ENCODE results near the gene IDH3A. TPM values are rescaled to one million over a fixed set of nuclear protein-coding genes. Genes with fewer than 3 reads are reported as not detected.

Gene IDH3A
- total RNA-seq, 2 experiments from 2014 or later, result 47.0 to 140 TPM

GRCh38 chr15:78101423-78102105, 47.6 kb upstream of the IDH3A start:
- no peaks in the 10 kb centered on the region for H4K20me1 ChIP-seq (ENCODE audit: insufficient read depth, low read length)
- H2AFZ ChIP-seq (ENCODE audit: low read length), result no peak overlapping the region
- POLR2A ChIA-PET, result interaction anchor here (0.6 kb wide), 1 partner anchor 263 kb away, joined by 5 read pairs; no protein-coding TSS in a partner anchor
- TF ChIP-seq EZH2phosphoT487 (IDR thresholded peaks at IDR 0.05; ENCODE audit: borderline replicate concordance, low read depth, low read length), result no peak
- TF ChIP-seq, protein P1, sequence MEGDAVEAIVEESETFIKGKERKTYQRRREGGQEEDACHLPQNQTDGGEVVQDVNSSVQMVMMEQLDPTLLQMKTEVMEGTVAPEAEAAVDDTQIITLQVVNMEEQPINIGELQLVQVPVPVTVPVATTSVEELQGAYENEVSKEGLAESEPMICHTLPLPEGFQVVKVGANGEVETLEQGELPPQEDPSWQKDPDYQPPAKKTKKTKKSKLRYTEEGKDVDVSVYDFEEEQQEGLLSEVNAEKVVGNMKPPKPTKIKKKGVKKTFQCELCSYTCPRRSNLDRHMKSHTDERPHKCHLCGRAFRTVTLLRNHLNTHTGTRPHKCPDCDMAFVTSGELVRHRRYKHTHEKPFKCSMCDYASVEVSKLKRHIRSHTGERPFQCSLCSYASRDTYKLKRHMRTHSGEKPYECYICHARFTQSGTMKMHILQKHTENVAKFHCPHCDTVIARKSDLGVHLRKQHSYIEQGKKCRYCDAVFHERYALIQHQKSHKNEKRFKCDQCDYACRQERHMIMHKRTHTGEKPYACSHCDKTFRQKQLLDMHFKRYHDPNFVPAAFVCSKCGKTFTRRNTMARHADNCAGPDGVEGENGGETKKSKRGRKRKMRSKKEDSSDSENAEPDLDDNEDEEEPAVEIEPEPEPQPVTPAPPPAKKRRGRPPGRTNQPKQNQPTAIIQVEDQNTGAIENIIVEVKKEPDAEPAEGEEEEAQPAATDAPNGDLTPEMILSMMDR (conservative IDR thresholded peaks at IDR 0.05; ENCODE audit: low read length), result no peak
- no peaks in the 10 kb centered on the region for H3K36me3 ChIP-seq (ENCODE audit: insufficient read depth, low read length)
- H3K9me2 ChIP-seq (ENCODE audit: insufficient read depth, low read length), result no peaks in the 10 kb centered on the region
- intact Hi-C loops (cut with micrococcal nuclease; ENCODE audit: unreplicated experiment), result no loop called here
- H3K9me3 ChIP-seq (ENCODE audit: low read length), result no peaks in the 10 kb centered on the region
- no peak overlapping the region for H3K4me2 ChIP-seq (ENCODE audit: low read length)
- no peaks in the 10 kb centered on the region for H3K79me2 ChIP-seq (ENCODE audit: insufficient read depth, low read depth, low read length)
- CTCF ChIA-PET (ENCODE audit: unreplicated experiment), result no interaction called here
- H3K27ac ChIP-seq (ENCODE audit: low read depth, low read length, poor library complexity, severe bottlenecking), result no peak overlapping the region
- no peak for DNase-seq (ENCODE audit: low spot score)
- no peak overlapping the region for H3K4me3 ChIP-seq (ENCODE audit: low read depth, low read length, poor library complexity, severe bottlenecking)
- no TSS peak for BruUV-seq (replicated peaks)
- no peaks in the 10 kb centered on the region for H3K4me1 ChIP-seq (ENCODE audit: insufficient read depth, low read length, poor library complexity, severe bottlenecking)

DNA sequence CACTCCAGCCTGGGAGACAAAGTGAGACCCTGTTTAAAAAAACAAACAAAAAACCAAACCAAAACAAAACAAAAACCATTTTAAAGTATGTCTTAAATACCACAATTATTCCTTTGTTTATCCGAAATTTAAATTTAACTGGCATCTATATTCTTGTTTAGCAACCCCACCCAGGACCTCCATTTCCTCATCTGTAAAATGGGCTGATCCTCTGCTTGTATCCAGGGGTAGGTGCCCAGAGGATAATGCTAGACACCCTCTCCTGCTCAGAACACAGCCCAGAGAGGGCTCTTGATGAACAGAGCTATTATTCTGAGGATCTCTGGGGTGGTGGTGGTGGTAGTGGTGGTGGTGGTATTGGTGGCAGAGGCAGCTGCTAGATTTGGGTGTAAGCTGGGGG, 47.0 kb upstream of the IDH3A start:
- intact Hi-C loops (cut with micrococcal nuclease; ENCODE audit: unreplicated experiment), result no loop called here
- H3K79me2 ChIP-seq (ENCODE audit: insufficient read depth, low read depth, low read length), result no peaks in the 10 kb centered on the region
- BruUV-seq (replicated peaks), result no TSS peak
- ChIA-PET CTCF (ENCODE audit: unreplicated experiment) (no interaction called here), POLR2A (interaction anchor here (0.6 kb wide), 1 partner anchor 262 kb away, joined by 5 read pairs; no protein-coding TSS in a partner anchor)
- H3K9me3 ChIP-seq (ENCODE audit: low read length), result no peaks in the 10 kb centered on the region
- no peaks in the 10 kb centered on the region for H4K20me1 ChIP-seq (ENCODE audit: insufficient read depth, low read length)
- H3K4me1 ChIP-seq (ENCODE audit: insufficient read depth, low read length, poor library complexity, severe bottlenecking), result no peaks in the 10 kb centered on the region
- H3K9me2 ChIP-seq (ENCODE audit: insufficient read depth, low read length), result no peaks in the 10 kb centered on the region
- TF ChIP-seq, protein P1 (conservative IDR thresholded peaks at IDR 0.05; ENCODE audit: low read length), result no peak
- no peak for TF ChIP-seq EZH2phosphoT487 (IDR thresholded peaks at IDR 0.05; ENCODE audit: borderline replicate concordance, low read depth, low read length)
- DNase-seq (ENCODE audit: low spot score), result no peak
- no peak overlapping the region for H2AFZ ChIP-seq (ENCODE audit: low read length)
- no peak overlapping the region for H3K4me2 ChIP-seq (ENCODE audit: low read length)
- H3K4me3 ChIP-seq (ENCODE audit: low read depth, low read length, poor library complexity, severe bottlenecking), result no peak overlapping the region
- H3K27ac ChIP-seq (ENCODE audit: low read depth, low read length, poor library complexity, severe bottlenecking), result no peak overlapping the region
- no peaks in the 10 kb centered on the region for H3K36me3 ChIP-seq (ENCODE audit: insufficient read depth, low read length)

- no peaks in the 10 kb centered on the region for H3K9me3 ChIP-seq (ENCODE audit: low read length)
- DNase-seq (ENCODE audit: low spot score), result no peak
- CTCF ChIA-PET (ENCODE audit: unreplicated experiment), result no interaction called here
- POLR2A ChIA-PET, result no interaction called here
- no peaks in the 10 kb centered on the region for H4K20me1 ChIP-seq (ENCODE audit: insufficient read depth, low read length)
- H3K36me3 ChIP-seq (ENCODE audit: insufficient read depth, low read length), result no peaks in the 10 kb centered on the region
- no peak overlapping the region for H3K27ac ChIP-seq (ENCODE audit: low read depth, low read length, poor library complexity, severe bottlenecking)
- no peaks in the 10 kb centered on the region for H3K79me2 ChIP-seq (ENCODE audit: insufficient read depth, low read depth, low read length)
- BruUV-seq (replicated peaks), result no TSS peak
- TF ChIP-seq, protein P1 (conservative IDR thresholded peaks at IDR 0.05; ENCODE audit: low read length), result no peak
- no peak for TF ChIP-seq EZH2phosphoT487 (IDR thresholded peaks at IDR 0.05; ENCODE audit: borderline replicate concordance, low read depth, low read length)
- H3K4me2 ChIP-seq (ENCODE audit: low read length), result no peak overlapping the region
- no peak overlapping the region for H2AFZ ChIP-seq (ENCODE audit: low read length)
- intact Hi-C loops (cut with micrococcal nuclease; ENCODE audit: unreplicated experiment), result no loop called here
- no peak overlapping the region for H3K4me3 ChIP-seq (ENCODE audit: low read depth, low read length, poor library complexity, severe bottlenecking)
- H3K9me2 ChIP-seq (ENCODE audit: insufficient read depth, low read length), result no peaks in the 10 kb centered on the region
- H3K4me1 ChIP-seq (ENCODE audit: insufficient read depth, low read length, poor library complexity, severe bottlenecking), result no peaks in the 10 kb centered on the region
These were observed 46.4 kb upstream of the IDH3A start for GRCh38 chr15:78102741-78103140.
